Esophagus squamous epithelium (tissue), 4 donors: ENCODE measurements around the gene RUNX1.

ENCODE experiments used
- CTCF ChIP-seq, 6 experiments: fragments of 450-650 bp in 4 of 6; fragments of 200-600 bp in 2 of 6; sonication (generic) in 2 of 6; IDR thresholded peaks; one replicate each; pipeline ENCODE4 v1.5.1; 2016 to 2019; ENCODE audit warnings: antibody characterized with exemption in 6 of 6, mild to moderate bottlenecking in 4 of 6, moderate library complexity in 4 of 6
- POLR2A ChIP-seq, 4 donors: fragments of 450-650 bp; IDR thresholded peaks; one replicate each; pipeline ENCODE4 v1.6.1; 2017; ENCODE audit warnings: antibody characterized with exemption in 4 of 4, mild to moderate bottlenecking in 4 of 4, moderate library complexity in 3 of 4

- no peak for TF ChIP-seq CTCF (IDR thresholded peaks at IDR 0.05)
- TF ChIP-seq POLR2A (IDR thresholded peaks at IDR 0.05), result no peak
Observed at GRCh38 chr21:34884346-34884929, 164.7 kb downstream of the RUNX1 start.
